ENCODE results near the gene LTB4R. TPM values are rescaled to one million over a fixed set of nuclear protein-coding genes. Genes with fewer than 3 reads are reported as not detected.

LTB4R gene
- total and polyA plus RNA-seq, 2 donors from 2014 or later: 4.6 to 9.3 TPM

- H3K4me1 ChIP-seq (ENCODE audit: control insufficient read depth in 2 of 3, insufficient read depth in 2 of 3, low read depth in 1 of 3, low read length in 3 of 3): peaks cover 0 to 10% (median 0%) of the 10 kb centered on the region in 3 donors
- DNase-seq: peak in 1 of 5 donors; percentile 54
- no peaks in the 10 kb centered on the region for H3K27me3 ChIP-seq (ENCODE audit: control insufficient read depth, insufficient read depth, low read length)
- no peaks in the 10 kb centered on the region for H3K9me3 ChIP-seq (ENCODE audit: control insufficient read depth in 2 of 3, insufficient read depth in 1 of 3, low read length in 3 of 3)
- peaks cover 0 to 7% (median 7%) of the 10 kb centered on the region in 3 donors for H3K36me3 ChIP-seq (ENCODE audit: control insufficient read depth in 2 of 3, insufficient read depth in 3 of 3, low read length in 3 of 3)
- intact Hi-C loops (cut with DNase I): no loop called here
- no peak overlapping the region for H3K27ac ChIP-seq (ENCODE audit: low read depth in 2 of 2, low read length in 2 of 2)
- TF ChIP-seq CTCF (IDR thresholded peaks at IDR 0.05; ENCODE audit: borderline replicate concordance, extremely low read depth, insufficient read depth): no peak
- H3K4me3 ChIP-seq (ENCODE audit: low read length in 3 of 3): peak overlapping the region in 1 of 3 donors; percentile 95
- H3K9ac ChIP-seq (ENCODE audit: low read length in 3 of 3): no peak overlapping the region
- no peak for FAIRE-seq
Observed at GRCh38 chr14:24269910-24270536, 41.3 kb upstream of the LTB4R start.

DNA sequence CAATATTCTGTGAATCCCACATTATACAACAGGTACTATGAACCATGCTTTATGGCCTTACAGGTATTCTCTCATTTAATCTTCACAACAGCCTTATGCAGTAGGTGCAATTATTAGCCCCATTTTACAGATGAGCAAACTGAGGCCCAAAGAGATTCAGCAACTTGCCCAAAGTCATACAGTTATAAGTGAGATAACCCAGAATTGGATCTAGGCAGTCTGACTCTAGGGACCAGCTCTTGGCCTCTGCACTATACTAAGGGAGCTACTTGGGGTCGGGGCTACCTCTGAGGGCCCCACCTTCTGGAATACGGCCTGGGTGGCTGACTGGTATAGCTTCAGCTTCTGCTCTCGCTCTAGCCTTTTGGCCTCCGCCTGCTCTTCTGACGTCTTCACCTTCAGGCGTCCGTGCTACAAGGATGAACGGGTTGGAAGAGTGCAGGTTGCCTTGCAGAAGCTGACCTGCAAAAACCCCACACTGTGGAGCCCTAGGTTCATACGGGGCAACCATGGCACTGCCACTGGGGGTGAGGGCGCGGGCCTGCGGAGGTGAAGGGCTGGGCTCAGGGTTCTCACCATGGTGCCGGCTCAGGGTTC lies 40.7 kb upstream of the LTB4R start:
- Histone ChIP-seq H3K9me3 (ENCODE audit: control insufficient read depth in 2 of 3, insufficient read depth in 1 of 3, low read length in 3 of 3) (no peaks in the 10 kb centered on the region), H3K36me3 (ENCODE audit: control insufficient read depth in 2 of 3, insufficient read depth in 3 of 3, low read length in 3 of 3) (peaks cover 0 to 7% (median 7%) of the 10 kb centered on the region in 3 donors), H3K4me3 (ENCODE audit: low read length in 3 of 3) (peak overlapping the region; percentile 79 to 95 (median 92)), H3K9ac (ENCODE audit: low read length in 3 of 3) (peak overlapping the region; percentile 54 to 92 (median 90)), H3K4me1 (ENCODE audit: control insufficient read depth in 2 of 3, insufficient read depth in 2 of 3, low read depth in 1 of 3, low read length in 3 of 3) (peaks cover 0 to 10% (median 0%) of the 10 kb centered on the region in 3 donors), H3K27me3 (ENCODE audit: control insufficient read depth, insufficient read depth, low read length) (no peaks in the 10 kb centered on the region), H3K27ac (ENCODE audit: low read depth in 2 of 2, low read length in 2 of 2) (peak overlapping the region; percentile 88 to 96)
- intact Hi-C loops (cut with DNase I): no loop called here
- no peak for FAIRE-seq
- no peak for TF ChIP-seq CTCF (IDR thresholded peaks at IDR 0.05; ENCODE audit: borderline replicate concordance, extremely low read depth, insufficient read depth)
- no peak for DNase-seq

- DNase-seq (peak; percentile 93 to 97 (median 96)), FAIRE-seq (no peak)
- Histone ChIP-seq H3K4me3 (ENCODE audit: low read length in 3 of 3) (peak within 1 kb of the TSS; percentile 79 to 95 (median 92)), H3K9ac (ENCODE audit: low read length in 3 of 3) (peak within 1 kb of the TSS; percentile 80 to 93 (median 92)), H3K36me3 (ENCODE audit: control insufficient read depth in 2 of 3, insufficient read depth in 3 of 3, low read length in 3 of 3) (peaks cover 0 to 7% (median 7%) of the 10 kb centered on the region in 3 donors), H3K27ac (ENCODE audit: low read depth in 2 of 2, low read length in 2 of 2) (peak within 1 kb of the TSS; percentile 88 to 96), H3K4me1 (ENCODE audit: control insufficient read depth in 2 of 3, insufficient read depth in 2 of 3, low read depth in 1 of 3, low read length in 3 of 3) (peaks cover 0 to 10% (median 0%) of the 10 kb centered on the region in 3 donors), H3K27me3 (ENCODE audit: control insufficient read depth, insufficient read depth, low read length) (no peaks in the 10 kb centered on the region), H3K9me3 (ENCODE audit: control insufficient read depth in 2 of 3, insufficient read depth in 1 of 3, low read length in 3 of 3) (no peaks in the 10 kb centered on the region)
- intact Hi-C loops (cut with DNase I): no loop called here
- peak; percentile 79 for TF ChIP-seq CTCF (IDR thresholded peaks at IDR 0.05; ENCODE audit: borderline replicate concordance, extremely low read depth, insufficient read depth)
Observed at GRCh38 chr14:24271134-24271833, 40.0 kb upstream of the LTB4R start, which contains the start of gene RABGGTA. Gene RABGGTA, minus strand, starts transcription at chr14:24271597. Its CDS starts 482 bp downstream, at chr14:24271115.
